HG02763 (cell line): ENCODE results near the gene MTHFD1L.
"Not testable (repeated sequence)": the region's sequence is repeated elsewhere in the genome, so short reads cannot be mapped to it uniquely, and the experiment has no call there.

Experiments
- ATAC-seq: cut with Tn5 transposase; IDR thresholded peaks from one replicate; pipeline ENCODE4 v1.9.1; 2021; ENCODE audit warnings: mild to moderate bottlenecking, moderate library complexity; ENCODE audit not compliant: unreplicated experiment

MTHFD1L gene

GRCh38 chr6:151063842-151064647 lies 198.5 kb downstream of the MTHFD1L start:
- no peak for ATAC-seq

- no peak for ATAC-seq
These were observed 199.7 kb downstream of the MTHFD1L start for GRCh38 chr6:151065027-151065815.

- ATAC-seq, result no peak
These were observed 202.4 kb downstream of the MTHFD1L start for GRCh38 chr6:151067684-151068596.

GRCh38 chr6:151068761-151069312 lies 203.3 kb downstream of the MTHFD1L start:
- no peak for ATAC-seq

- no peak for ATAC-seq
These were observed 204.1 kb downstream of the MTHFD1L start for GRCh38 chr6:151069641-151070040.

GRCh38 chr6:151070631-151071051 lies 205.1 kb downstream of the MTHFD1L start:
- ATAC-seq, result no peak

- no peak for ATAC-seq
These were observed 205.8 kb downstream of the MTHFD1L start for GRCh38 chr6:151071295-151071694.

- ATAC-seq, result no peak
These were observed 207.6 kb downstream of the MTHFD1L start for GRCh38 chr6:151073146-151073545.

GRCh38 chr6:151073701-151074100 lies 208.2 kb downstream of the MTHFD1L start:
- ATAC-seq, result no peak

GRCh38 chr6:151075005-151075404 lies 209.5 kb downstream of the MTHFD1L start:
- ATAC-seq, result no peak

- no peak for ATAC-seq
These were observed 210.0 kb downstream of the MTHFD1L start for GRCh38 chr6:151075527-151075926.

- ATAC-seq, result no peak
These were observed 210.5 kb downstream of the MTHFD1L start for GRCh38 chr6:151075930-151076555.

GRCh38 chr6:151078655-151079054 lies 213.2 kb downstream of the MTHFD1L start:
- no peak for ATAC-seq

- no peak for ATAC-seq
These were observed 216.2 kb downstream of the MTHFD1L start for GRCh38 chr6:151081656-151082055.

- no peak for ATAC-seq
These were observed 216.6 kb downstream of the MTHFD1L start for GRCh38 chr6:151082079-151082478.

GRCh38 chr6:151084275-151084674 lies 218.8 kb downstream of the MTHFD1L start:
- ATAC-seq, result no peak

GRCh38 chr6:151087055-151087454 lies 221.6 kb downstream of the MTHFD1L start:
- not testable (repeated sequence) for ATAC-seq

GRCh38 chr6:151087861-151088598 lies 222.5 kb downstream of the MTHFD1L start:
- no peak for ATAC-seq

- ATAC-seq, result no peak
These were observed 223.1 kb downstream of the MTHFD1L start for GRCh38 chr6:151088599-151088935.

- ATAC-seq, result no peak
These were observed 223.5 kb downstream of the MTHFD1L start for GRCh38 chr6:151088963-151089362.
